Body of pancreas (tissue), 4 donors: ENCODE results near the gene ZC2HC1C. TPM values are rescaled to one million over a fixed set of nuclear protein-coding genes. Genes with fewer than 3 reads are reported as not detected.

Experiments used
- ATAC-seq: fragments of 150-250 bp; one replicate; pipeline ENCODE4 v1.9.1; 2016
- DNase-seq, 4 donors: peaks; one replicate each; pipeline ENCODE4 v3.0.0-alpha.2; 2019
- H3K27ac ChIP-seq, 4 donors: fragments of 200-600 bp; sonication (generic); 1 replicate in 3 of 4; 2 replicates in 1 of 4; pipeline versions ENCODE4 v1.5.1 to v1.6.1; 2016 to 2019; ENCODE audit warnings: mild to moderate bottlenecking in 1 of 4, mixed read lengths in 1 of 4, moderate library complexity in 1 of 4
- H3K27me3 ChIP-seq, 2 donors: fragments of 200-600 bp; sonication (generic); one replicate each; pipeline ENCODE4 v1.6.0; 2016; ENCODE audit warnings: mild to moderate bottlenecking in 1 of 2
- H3K36me3 ChIP-seq, 2 donors: fragments of 200-600 bp; sonication (generic); replicated peaks in 1 of 2; 2 replicates each; pipeline ENCODE4 v1.5.1; 2016; ENCODE audit warnings: low read depth in 2 of 2; ENCODE audit not compliant: insufficient read depth in 1 of 2
- H3K4me1 ChIP-seq: fragments of 200-600 bp; sonication (generic); one replicate; pipeline ENCODE4 v1.6.0; 2016
- H3K4me3 ChIP-seq, 2 donors: fragments of 200-600 bp; sonication (generic); 1 replicate in 1 of 2; 2 replicates in 1 of 2; pipeline ENCODE4 v1.5.1; 2016 to 2019
- H3K9me3 ChIP-seq, 3 donors: fragments of 200-600 bp; sonication (generic); 1 replicate in 2 of 3; 2 replicates in 1 of 3; pipeline ENCODE4 v1.5.1; 2016
- CTCF ChIP-seq, 7 experiments: fragments of 450-650 bp in 4 of 7; fragments of 200-600 bp in 3 of 7; sonication (generic) in 3 of 7; IDR thresholded peaks; one replicate each; pipeline ENCODE4 v1.5.1; 2016 to 2019; ENCODE audit warnings: antibody characterized with exemption in 7 of 7
- POLR2A ChIP-seq, 3 donors: fragments of 450-650 bp; IDR thresholded peaks; one replicate each; pipeline ENCODE4 v1.6.1; 2016; ENCODE audit warnings: antibody characterized with exemption in 3 of 3, mild to moderate bottlenecking in 2 of 3
- WGBS, 2 donors: methylation state at CpG; one replicate each; pipeline ENCODE4 v1.1.5; 2017; 5-methylcytosine and 5-hydroxymethylcytosine counted together
- intact Hi-C: fragments of 100-400 bp; cut with DNase I; formaldehyde crosslinking; loops from one replicate; pipeline ENCODE4 v1.15.1; 2023
- total RNA-seq, 2 donors: library from RNA; depleted of rRNA; stranded (reverse); fragments of >200 nt; gene quantifications; one replicate each; pipeline ENCODE4 v1.1.0, GENCODE V29; 2016

ZC2HC1C gene
- total RNA-seq, 2 donors from 2014 or later = 7.3 to 7.8 TPM

GRCh38 chr14:75109877-75110276, 40.4 kb downstream of the ZC2HC1C start:
- no peak for ATAC-seq
- no peak for TF ChIP-seq POLR2A (IDR thresholded peaks at IDR 0.05)
- TF ChIP-seq CTCF (IDR thresholded peaks at IDR 0.05) = no peak
- Histone ChIP-seq H3K27me3 (no peaks in the 10 kb centered on the region), H3K4me1 (no peaks in the 10 kb centered on the region), H3K9me3 (no peaks in the 10 kb centered on the region), H3K27ac (no peak overlapping the region), H3K36me3 (peaks cover 22 to 36% of the 10 kb centered on the region in 2 donors), H3K4me3 (no peak overlapping the region)
- intact Hi-C loops = no loop called here
- no peak for DNase-seq
- WGBS, 2 donors = 76 to 82% methylated on average over 2 of the region's 2 CpGs

- intact Hi-C loops = no loop called here
- H3K36me3 ChIP-seq = peaks cover 17 to 37% of the 10 kb centered on the region in 2 donors
- WGBS, 2 donors = 59 to 72% methylated on average over 5 of the region's 5 CpGs
- H3K27me3 ChIP-seq = no peaks in the 10 kb centered on the region
- DNase-seq (no peak), ATAC-seq (no peak)
- no peaks in the 10 kb centered on the region for H3K9me3 ChIP-seq
- H3K4me1 ChIP-seq = no peaks in the 10 kb centered on the region
- H3K27ac ChIP-seq = no peak overlapping the region
- no peak overlapping the region for H3K4me3 ChIP-seq
- TF ChIP-seq POLR2A (IDR thresholded peaks at IDR 0.05) (no peak), CTCF (IDR thresholded peaks at IDR 0.05) (no peak)
Measured at GRCh38 chr14:75113932-75114539, 44.6 kb downstream of the ZC2HC1C start.

- WGBS, 2 donors = 86 to 92% methylated on average over 2 of the region's 2 CpGs
- no peak for DNase-seq
- TF ChIP-seq CTCF (IDR thresholded peaks at IDR 0.05) (no peak), POLR2A (IDR thresholded peaks at IDR 0.05) (no peak)
- Histone ChIP-seq H3K9me3 (no peaks in the 10 kb centered on the region), H3K27me3 (no peaks in the 10 kb centered on the region), H3K4me3 (no peak overlapping the region), H3K4me1 (no peaks in the 10 kb centered on the region), H3K36me3 (peaks cover 0 to 27% of the 10 kb centered on the region in 2 donors), H3K27ac (no peak overlapping the region)
- intact Hi-C loops = no loop called here
- no peak for ATAC-seq
Measured at GRCh38 chr14:75119056-75119455, 49.6 kb downstream of the ZC2HC1C start.

- peaks cover 0 to 19% of the 10 kb centered on the region in 2 donors for H3K36me3 ChIP-seq
Measured at GRCh38 chr14:75120541-75121291, 51.3 kb downstream of the ZC2HC1C start.

More at GRCh38 chr14:75120541-75121291, 51.3 kb downstream of the ZC2HC1C start:
- DNase-seq (no peak), ATAC-seq (no peak)
- Histone ChIP-seq H3K4me3 (no peak overlapping the region), H3K9me3 (no peaks in the 10 kb centered on the region), H3K27me3 (no peaks in the 10 kb centered on the region), H3K4me1 (peaks cover 2% of the 10 kb centered on the region), H3K27ac (no peak overlapping the region)
- TF ChIP-seq POLR2A (IDR thresholded peaks at IDR 0.05) (no peak), CTCF (IDR thresholded peaks at IDR 0.05) (no peak)
- intact Hi-C loops = no loop called here
- 64 to 65% methylated on average over 3 of the region's 3 CpGs for WGBS, 2 donors
